HTERT RPE-1 (cell line): Measurements from ENCODE around the gene MEIS2.

Experiments used
- in situ Hi-C: fragments of 300-500 bp; cut with MboI; formaldehyde crosslinking; loops from 4 replicates; pipeline ENCODE4 v1.14.3; 2020; ENCODE audit warnings: low sequenced_read_pairs

The MEIS2 gene

GRCh38 chr15:37100109-37100965, at the start of gene MEIS2:
TSS of gene MEIS2 (minus strand) at chr15:37100549. CDS start at chr15:37099466, 1,083 bp downstream.
- in situ Hi-C loops: no loop called here

DNA sequence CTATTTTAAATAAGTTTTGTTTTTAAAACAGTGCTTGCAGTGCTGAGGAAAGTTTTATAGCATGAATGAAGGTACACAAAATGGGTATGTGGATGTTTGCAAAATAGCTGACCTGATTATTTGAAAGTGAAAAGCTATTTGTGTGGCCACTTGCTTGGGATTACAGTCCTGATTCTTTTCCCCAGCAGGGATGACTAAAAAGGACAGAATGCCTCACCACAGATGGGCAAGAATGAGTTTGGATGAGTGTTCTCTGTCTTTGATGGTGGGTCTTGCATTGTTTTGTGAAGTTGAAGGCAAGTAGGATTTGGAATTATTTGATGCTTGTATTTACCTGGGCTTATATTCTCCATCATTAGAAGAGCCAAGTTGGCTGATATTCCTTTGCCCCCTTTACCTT, 48.8 kb upstream of the MEIS2 start:
- in situ Hi-C loops: no loop called here

DNA sequence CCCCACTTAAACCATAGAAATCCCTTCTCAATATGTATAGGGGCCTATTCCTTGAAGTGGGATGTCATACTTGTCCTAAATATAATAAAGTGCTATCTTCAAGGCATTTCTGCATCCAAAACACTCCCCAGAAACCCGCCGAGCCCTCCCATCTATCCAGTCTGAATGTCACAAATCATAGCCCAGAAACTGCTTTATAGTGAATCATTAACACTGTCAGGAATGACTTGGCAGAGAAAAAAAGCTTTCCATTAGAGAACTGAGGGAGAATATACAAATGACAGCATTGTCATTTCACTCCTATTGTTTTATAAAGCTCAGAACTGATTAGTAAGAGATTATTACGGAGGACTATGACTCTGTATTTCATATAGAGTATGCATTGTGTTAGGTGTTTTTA, 48.4 kb upstream of the MEIS2 start:
- in situ Hi-C loops: no loop called here

DNA sequence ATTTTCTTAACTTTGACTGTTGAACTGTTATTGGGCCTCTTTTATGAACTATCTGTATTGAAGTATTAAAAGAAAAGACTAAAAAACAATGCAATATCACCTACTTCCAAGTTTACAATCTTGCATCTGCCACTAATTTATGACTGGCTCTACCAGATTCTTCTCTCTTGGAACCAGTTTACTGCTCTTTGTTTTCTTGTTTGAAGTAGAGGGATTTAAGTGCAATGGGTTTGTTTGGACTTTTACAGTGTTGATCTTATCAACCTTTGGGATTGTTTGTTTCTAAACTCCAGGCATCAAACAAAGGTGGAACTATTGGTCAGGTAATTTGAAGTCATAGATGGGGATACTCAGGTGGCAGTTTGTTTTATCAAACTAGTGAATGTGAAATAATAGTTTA, 43.0 kb upstream of the MEIS2 start:
- in situ Hi-C loops: no loop called here

DNA sequence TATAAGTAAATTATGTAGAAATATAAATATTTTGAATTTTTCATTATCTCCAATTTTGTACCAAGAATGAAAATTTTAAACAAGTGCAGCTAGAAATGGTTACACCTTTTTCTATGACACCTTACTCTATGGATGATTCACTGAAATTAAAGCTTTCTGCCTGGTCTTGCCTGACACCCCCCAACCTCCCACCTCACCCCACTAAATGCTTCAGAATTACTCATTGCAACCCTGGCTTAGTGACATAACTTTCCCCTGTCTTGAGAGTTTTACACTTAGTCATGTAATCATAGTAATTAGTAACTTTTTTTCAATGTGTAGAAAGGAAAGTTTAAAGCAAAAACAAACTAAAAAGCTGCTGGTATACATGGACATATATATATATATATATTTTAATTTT, 42.0 kb upstream of the MEIS2 start:
- in situ Hi-C loops: no loop called here

DNA sequence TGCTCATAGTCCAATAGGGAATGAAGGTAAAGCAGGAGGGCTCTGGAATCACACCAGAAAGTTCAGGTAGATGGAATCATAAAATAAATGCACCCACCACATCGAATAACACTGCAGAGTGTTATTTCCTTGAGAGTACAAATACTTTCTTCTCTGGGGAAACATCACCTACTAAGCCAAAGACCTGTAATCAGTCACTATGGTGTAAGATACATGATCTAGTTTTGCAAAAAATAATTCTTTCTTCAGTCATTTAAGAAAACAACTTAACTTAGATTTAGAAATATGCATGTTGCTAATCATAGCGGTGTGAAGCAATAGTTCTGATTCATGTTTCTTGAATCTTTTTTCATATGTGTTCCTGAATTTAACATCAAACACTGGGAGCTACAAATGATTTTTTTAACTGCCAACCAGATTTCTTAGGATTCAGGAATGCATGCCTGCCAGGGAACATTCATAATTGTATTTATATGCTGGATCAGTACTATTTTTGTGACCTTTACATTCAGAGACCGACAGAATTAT, 40.2 kb upstream of the MEIS2 start:
- in situ Hi-C loops: no loop called here

GRCh38 chr15:37138591-37139215, 38.4 kb upstream of the MEIS2 start:
- in situ Hi-C loops: no loop called here

DNA sequence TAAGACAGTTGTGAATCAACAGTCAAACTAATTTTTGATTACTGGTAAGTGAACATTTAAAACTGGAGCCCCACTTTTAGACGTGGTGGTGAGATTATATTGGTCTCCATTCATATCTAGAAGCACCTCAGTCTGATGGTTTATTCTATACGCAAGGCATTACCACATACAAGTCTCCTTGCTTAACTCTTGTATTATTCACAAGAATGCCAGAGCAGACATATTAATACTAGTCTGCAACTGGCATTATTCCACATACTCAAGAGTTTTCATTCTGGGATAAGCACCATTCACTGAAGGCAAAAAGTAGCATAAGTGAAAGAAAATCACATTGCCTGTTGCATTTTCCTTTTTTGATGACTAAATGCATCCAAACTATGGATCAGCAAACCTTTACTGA, 36.9 kb upstream of the MEIS2 start:
- in situ Hi-C loops: no loop called here

- in situ Hi-C loops: no loop called here
These were observed 36.3 kb upstream of the MEIS2 start for GRCh38 chr15:37136666-37137065.

DNA sequence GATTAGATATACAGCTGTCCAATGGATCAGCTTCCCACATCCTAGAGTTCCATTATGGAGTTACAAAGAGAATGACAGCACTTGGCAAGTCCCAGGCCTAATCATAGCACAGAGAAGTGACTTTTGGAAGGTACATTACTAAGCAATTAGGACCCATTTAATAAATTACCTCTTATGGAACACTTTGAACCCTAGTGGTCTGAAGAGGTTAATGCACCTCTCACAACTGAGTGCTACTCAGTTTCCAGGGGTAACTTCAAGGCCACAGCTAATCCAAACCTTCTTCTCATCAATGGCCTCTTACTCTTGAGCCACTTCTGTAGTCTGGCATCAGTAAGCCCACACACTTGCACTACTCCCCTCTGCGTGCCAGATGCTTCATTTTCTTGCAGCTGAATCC, 34.9 kb upstream of the MEIS2 start:
- in situ Hi-C loops: no loop called here

DNA sequence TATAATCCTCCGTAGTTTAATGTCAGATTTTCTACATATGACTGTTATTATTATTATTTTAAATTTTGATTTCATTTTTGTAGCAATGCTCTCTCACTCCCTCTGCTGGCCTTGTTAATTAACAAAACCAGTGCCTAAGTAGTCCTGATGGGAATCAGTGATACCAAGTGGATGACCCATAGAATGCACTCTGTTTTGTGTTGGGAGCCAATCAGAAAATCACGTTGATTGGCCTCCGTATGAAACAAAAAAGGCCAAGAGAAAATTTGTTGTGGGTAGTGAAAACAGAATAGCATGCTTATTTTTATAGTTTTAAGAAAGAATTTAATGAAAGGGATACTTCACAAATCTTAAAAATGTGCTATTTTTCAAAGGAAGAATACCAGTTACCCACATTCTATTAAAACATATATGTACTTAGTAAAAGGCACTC, 34.4 kb upstream of the MEIS2 start:
- in situ Hi-C loops: no loop called here

DNA sequence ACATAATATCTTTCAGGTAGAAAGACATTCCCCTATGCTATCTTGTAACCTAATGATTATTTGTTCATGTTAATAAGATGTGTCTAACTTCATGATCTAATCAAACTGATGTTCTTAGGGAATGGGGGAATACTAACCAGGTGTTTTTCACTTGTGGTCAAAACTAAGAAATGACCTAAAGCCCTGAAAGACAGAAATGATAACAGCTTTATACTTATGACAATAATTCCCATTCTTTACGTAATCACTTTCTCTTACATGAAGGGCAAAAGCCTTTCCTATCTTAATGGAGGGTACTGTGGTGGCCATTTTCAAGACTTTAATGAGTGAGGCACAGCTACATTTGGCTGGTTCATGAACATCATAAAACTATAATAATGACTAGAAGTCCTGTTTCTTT, 33.9 kb upstream of the MEIS2 start:
- in situ Hi-C loops: no loop called here

DNA sequence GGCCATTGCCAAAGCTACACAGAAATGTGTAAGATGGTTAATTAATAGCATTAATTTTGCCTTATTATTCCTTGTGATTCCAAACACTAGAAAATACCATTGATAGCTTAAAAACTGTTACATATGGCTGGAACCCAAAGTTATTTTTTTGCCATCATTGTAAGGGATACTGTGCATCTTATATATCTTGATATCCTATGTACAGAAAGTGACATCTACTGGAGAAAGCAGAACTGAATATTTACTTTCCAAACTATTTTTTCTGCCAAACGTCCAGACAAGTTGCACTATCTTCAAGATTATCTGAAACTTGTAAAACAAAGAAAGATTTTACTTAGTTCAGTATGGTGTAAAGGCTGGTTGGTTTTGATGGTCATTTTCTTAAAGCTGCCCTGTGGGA, 33.3 kb upstream of the MEIS2 start:
- in situ Hi-C loops: no loop called here

DNA sequence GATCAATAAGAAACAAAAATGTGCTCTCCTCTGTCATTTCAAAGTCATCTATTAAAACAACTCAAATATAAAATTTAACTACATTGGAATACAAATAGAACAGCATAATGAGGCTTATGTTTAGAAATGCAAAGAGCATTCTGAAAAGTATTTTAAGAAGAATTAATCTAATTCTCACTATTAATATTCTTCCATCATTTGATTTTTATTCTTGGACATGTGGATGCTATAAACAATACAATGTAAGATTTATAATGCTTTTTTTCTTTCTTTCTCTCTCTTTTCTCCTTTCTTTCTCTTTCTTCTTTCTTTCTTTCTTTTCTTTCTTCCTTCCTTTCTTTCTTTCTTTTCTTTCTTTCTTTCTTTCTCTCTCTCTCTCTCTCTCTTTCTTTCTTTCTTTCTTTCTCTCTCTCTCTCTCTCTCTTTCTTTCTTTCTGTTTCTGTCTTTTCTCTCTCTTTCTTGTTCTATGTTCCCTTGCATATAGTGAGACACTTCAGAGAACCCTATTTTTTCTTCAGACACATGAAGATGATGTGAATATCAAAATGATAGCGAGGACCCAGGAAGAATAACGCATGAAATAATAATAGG, 32.6 kb upstream of the MEIS2 start:
- in situ Hi-C loops: no loop called here

GRCh38 chr15:37131621-37132020, 31.3 kb upstream of the MEIS2 start:
- in situ Hi-C loops: no loop called here

- in situ Hi-C loops: no loop called here
These were observed 30.0 kb upstream of the MEIS2 start for GRCh38 chr15:37130356-37130755.

GRCh38 chr15:37125143-37125542, 24.8 kb upstream of the MEIS2 start:
- in situ Hi-C loops: no loop called here

DNA sequence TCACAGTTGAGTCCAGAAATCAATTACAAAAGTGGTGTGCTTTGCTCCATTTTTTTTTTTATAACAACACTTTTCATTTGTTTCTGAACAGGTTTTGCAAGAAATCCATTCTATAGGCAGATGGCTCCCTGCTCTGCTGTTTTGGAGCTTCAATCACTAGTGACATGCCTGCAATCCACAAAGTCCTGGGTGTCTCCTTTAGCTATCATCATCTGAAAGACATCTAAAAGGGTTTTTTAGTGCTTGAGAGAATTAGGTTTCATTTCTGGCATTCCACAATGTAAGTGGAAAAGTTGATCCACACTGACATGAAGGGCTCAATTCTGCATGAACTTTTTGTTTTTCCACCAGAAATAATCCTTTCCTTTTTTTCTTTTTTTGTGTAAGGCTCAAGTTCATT, 24.0 kb upstream of the MEIS2 start:
- in situ Hi-C loops: no loop called here

DNA sequence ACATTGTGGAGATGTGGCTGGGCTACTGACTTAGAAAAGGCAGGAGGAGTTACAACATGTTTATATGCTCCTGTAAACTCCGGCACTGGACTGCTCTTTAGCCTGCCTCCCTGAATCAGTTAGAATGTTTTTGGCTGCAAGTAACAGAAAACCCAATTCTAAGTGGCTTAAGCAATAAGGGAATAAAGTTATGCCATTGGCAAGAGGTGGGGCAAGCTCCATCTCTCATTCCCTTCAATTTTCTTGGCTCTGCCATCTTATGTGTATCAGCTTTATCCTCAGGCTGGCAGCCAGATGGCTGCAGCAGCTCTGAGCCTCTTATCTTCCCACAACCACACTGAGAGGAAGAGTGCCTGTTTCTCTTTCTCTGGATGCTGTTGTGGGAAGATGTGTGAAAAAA, 22.4 kb upstream of the MEIS2 start:
- in situ Hi-C loops: no loop called here

DNA sequence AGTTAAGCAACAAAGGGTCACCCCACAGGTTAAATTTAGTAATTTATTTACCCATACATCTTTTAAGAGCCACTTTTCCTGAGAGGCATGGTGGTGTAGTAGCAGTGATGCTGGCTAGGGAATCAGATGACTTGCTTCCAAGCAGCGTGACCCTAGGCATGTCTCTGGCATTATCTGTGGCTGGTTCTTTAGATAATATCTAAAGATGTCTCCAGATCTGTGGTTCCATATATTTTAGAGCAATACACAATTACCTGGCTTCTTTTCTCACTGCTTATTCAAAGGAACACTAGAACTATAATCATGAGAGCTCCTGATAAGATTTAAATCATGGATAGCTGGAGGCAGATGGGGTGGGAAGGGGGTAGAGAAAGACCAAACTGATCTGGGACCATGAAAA, 21.1 kb upstream of the MEIS2 start:
- in situ Hi-C loops: no loop called here

DNA sequence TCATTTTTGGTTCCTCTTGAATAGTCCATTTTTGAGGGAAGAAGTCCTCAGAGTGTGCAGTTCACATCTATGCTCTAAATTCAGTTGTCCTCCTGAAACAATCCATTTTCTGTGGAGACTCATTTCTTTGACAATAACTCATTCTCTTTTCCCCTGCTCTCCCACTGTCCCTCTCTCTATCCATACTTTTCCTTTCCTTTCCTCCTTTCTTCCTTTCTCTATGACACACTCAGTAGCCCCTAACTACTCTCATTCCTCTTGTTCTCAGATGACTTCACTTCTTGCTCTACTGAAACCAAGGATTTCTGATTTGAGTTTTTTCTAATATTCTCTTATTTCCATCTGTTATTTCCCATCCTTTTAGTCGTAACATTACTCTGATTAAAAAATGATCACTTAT, 16.7 kb upstream of the MEIS2 start:
- in situ Hi-C loops: no loop called here

GRCh38 chr15:37115538-37115937, 15.2 kb upstream of the MEIS2 start:
- in situ Hi-C loops: no loop called here
